ENCODE data around the gene RBBP8NL.
"Not testable (repeated sequence)": the region's sequence is repeated elsewhere in the genome, so short reads cannot be mapped to it uniquely, and the experiment has no call there.

Gene RBBP8NL

GRCh38 chr20:62374331-62375152 lies 52.8 kb downstream of the RBBP8NL start:
- no peak for DNase-seq (ENCODE audit: low read depth in 2 of 2)

- not testable (repeated sequence) for DNase-seq (ENCODE audit: low read depth in 2 of 2)
Observed at GRCh38 chr20:62373631-62374179, 53.6 kb downstream of the RBBP8NL start.

- no peak for DNase-seq (ENCODE audit: low read depth in 2 of 2)
Observed at GRCh38 chr20:62372042-62372993, 55.0 kb downstream of the RBBP8NL start.

- DNase-seq (ENCODE audit: low read depth in 2 of 2): no peak
Observed at GRCh38 chr20:62371588-62372041, 55.7 kb downstream of the RBBP8NL start.

- no peak for DNase-seq (ENCODE audit: low read depth in 2 of 2)
Observed at GRCh38 chr20:62370807-62371587, 56.3 kb downstream of the RBBP8NL start.

- no peak for DNase-seq (ENCODE audit: low read depth in 2 of 2)
Observed at GRCh38 chr20:62370115-62370806, 57.1 kb downstream of the RBBP8NL start.

- no peak for DNase-seq (ENCODE audit: low read depth in 2 of 2)
Observed at GRCh38 chr20:62369815-62370114, 57.6 kb downstream of the RBBP8NL start.

- no peak for DNase-seq (ENCODE audit: low read depth in 2 of 2)
Observed at GRCh38 chr20:62368976-62369814, 58.1 kb downstream of the RBBP8NL start.

- DNase-seq (ENCODE audit: low read depth in 2 of 2): no peak
Observed at GRCh38 chr20:62368392-62368975, 58.9 kb downstream of the RBBP8NL start.

GRCh38 chr20:62367633-62368391 lies 59.5 kb downstream of the RBBP8NL start:
- DNase-seq (ENCODE audit: low read depth in 2 of 2): no peak

GRCh38 chr20:62367136-62367632 lies 60.2 kb downstream of the RBBP8NL start, which contains the start of gene LAMA5:
LAMA5 (minus strand) TSS chr20:62367312; CDS start chr20:62367245, 67 bp downstream.
- DNase-seq (ENCODE audit: low read depth in 2 of 2): no peak

GRCh38 chr20:62366370-62367135 lies 60.8 kb downstream of the RBBP8NL start:
- DNase-seq (ENCODE audit: low read depth in 2 of 2): no peak

GRCh38 chr20:62365814-62366369 lies 61.4 kb downstream of the RBBP8NL start:
- no peak for DNase-seq (ENCODE audit: low read depth in 2 of 2)

GRCh38 chr20:62364911-62365736 lies 62.2 kb downstream of the RBBP8NL start:
- no peak for DNase-seq (ENCODE audit: low read depth in 2 of 2)

- no peak for DNase-seq (ENCODE audit: low read depth in 2 of 2)
Observed at GRCh38 chr20:62363920-62364851, 63.2 kb downstream of the RBBP8NL start.

All from stimulated activated CD4-positive, alpha-beta T cell treated with anti-CD3 and anti-CD28 coated beads, Interleukin-1b, Interleukin-23, amount 100 ng/mL, for 1 hour (primary cell).